Keratinocyte (primary cell): ENCODE results near the gene FMN1.

ENCODE experiments used
- CTCF ChIP-seq, 3 experiments: IDR thresholded peaks in 1 of 3; conservative IDR thresholded peaks in 1 of 3; optimal IDR thresholded peaks in 1 of 3; 2 replicates in 2 of 3; 3 replicates in 1 of 3; pipeline versions ENCODE3 to v1.5.1; 2011; ENCODE audit warnings: low read length in 3 of 3, mild to moderate bottlenecking in 3 of 3, moderate library complexity in 2 of 3, control low read depth in 1 of 3, inconsistent platforms in 1 of 3; ENCODE audit not compliant: insufficient read depth in 2 of 3; ENCODE audit errors: extremely low read depth in 1 of 3
- EZH2 ChIP-seq: IDR thresholded peaks from one replicate; pipeline ENCODE4 v1.6.1; 2012; ENCODE audit warnings: inconsistent platforms, mild to moderate bottlenecking, low read length, moderate library complexity

DNA sequence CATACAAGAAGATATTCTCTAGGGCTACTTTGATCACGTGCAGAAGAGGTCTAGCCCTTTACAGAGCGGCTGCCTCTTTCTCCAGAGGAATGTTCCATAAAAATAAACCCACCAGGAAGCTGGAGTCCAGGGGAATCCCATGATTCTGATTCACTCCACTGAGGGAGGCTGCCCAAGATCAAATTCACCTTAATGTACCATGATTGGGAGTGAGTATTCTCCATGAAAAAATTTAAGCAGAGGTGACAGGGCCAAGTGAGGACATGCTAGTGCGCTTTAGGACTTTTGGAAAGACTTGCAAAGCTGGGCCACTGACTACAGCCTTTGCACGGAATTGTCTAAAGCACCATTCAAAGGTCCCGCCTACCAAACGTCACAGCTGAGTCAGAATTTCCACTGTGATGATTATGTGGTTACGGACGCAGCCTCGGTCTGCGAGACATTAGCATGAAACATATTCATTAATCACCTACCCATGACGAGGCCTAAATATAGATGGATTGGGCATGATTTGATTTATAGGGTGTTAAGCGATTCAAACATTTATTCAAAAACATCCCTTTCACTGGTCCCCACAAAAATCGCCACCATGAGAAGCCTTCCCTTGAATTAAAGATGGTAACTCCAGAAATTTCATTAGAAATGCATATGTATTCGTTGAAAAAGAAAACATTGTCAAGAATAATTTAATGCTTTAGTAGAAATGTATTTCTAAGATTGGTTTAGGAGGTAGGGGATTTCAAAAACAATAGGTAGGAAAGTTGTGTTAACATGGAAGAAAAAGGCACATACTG, 324.1 kb downstream of the FMN1 start:
- TF ChIP-seq CTCF (optimal IDR thresholded peaks at IDR 0.05 in 1 of 3, IDR thresholded peaks at IDR 0.05 in 1 of 3, conservative IDR thresholded peaks at IDR 0.05 in 1 of 3; ENCODE audit: extremely low read depth in 1 of 3, insufficient read depth in 2 of 3, low read length in 3 of 3) (no peak), EZH2 (no peak)
